Hippocampal formation (tissue), 2 donors: ENCODE measurements around the gene CBARP.

Source experiments
- DNase-seq, 2 donors: peaks; one replicate each; lab custom pipeline; 2025; lab: John Stamatoyannopoulos, UW

The CBARP gene

GRCh38 chr19:1237754-1238368, at the start of gene CBARP:
TSS of gene CBARP (minus strand) at chr19:1238005. CDS start at chr19:1236100, 1,905 bp downstream.
- peak in 1 of 2 donors; percentile 40 for DNase-seq

- no peak for DNase-seq
Measured at GRCh38 chr19:1286487-1287353, 48.9 kb upstream of the CBARP start.

- no peak for DNase-seq
Measured at GRCh38 chr19:1285737-1286360, 48.0 kb upstream of the CBARP start, which contains the start of gene EFNA2. TSS of gene EFNA2 (plus strand) at chr19:1285873. CDS start at chr19:1286169, 296 bp downstream.

GRCh38 chr19:1284979-1285736, 47.4 kb upstream of the CBARP start:
- DNase-seq = no peak

DNA sequence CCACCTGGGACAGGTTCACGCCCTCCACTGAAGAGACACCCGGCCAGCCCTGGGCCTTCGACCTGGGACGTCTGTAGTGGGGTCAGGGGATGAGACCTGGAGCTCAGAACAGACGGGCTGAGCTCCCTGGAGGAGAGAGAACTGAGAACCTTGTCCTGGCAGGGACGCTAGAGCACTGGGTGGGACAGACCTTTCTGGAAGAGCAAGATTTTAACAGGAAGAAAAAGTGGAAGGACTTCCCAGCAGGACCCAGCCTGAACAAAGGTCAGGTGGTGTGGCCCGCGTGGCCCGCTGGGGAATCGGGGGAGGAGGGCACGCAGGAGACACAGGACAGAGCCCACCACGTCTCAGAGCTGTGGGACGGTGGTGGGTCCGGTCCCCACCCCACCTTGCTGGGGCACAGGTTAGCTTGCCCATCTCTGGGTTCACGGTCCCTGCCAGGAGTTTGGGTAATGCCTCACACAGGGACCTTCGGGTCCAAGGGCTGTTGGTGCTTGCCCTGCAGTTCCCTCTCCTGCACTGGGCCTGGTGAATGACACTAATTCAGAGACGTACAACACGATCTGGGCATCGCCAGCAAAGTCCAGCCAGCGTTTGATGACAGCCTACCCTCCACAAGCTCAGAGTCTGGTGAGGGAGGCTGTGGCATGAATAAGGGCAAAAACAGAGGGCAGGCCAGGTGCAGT, 46.6 kb upstream of the CBARP start:
- no peak for DNase-seq

DNA sequence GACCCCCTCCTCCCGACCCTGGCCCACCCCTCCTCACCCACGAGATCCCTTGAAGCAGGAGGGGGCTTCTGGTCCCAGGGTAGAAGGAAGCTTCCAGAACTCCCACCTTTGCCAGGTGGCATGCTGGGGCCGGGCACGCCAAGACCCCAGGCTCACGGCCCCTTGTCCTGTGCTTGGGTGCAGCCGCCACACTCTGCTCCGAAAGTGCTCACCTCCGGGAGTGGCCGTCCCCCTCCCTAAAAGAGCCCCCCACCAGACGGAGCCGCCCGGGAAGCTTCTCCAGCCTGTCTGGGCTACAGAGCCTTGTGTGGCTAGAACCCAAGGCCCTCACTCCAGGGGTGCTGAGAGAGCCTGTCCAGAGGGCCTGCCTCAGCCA, 46.1 kb upstream of the CBARP start:
- DNase-seq = no peak

DNA sequence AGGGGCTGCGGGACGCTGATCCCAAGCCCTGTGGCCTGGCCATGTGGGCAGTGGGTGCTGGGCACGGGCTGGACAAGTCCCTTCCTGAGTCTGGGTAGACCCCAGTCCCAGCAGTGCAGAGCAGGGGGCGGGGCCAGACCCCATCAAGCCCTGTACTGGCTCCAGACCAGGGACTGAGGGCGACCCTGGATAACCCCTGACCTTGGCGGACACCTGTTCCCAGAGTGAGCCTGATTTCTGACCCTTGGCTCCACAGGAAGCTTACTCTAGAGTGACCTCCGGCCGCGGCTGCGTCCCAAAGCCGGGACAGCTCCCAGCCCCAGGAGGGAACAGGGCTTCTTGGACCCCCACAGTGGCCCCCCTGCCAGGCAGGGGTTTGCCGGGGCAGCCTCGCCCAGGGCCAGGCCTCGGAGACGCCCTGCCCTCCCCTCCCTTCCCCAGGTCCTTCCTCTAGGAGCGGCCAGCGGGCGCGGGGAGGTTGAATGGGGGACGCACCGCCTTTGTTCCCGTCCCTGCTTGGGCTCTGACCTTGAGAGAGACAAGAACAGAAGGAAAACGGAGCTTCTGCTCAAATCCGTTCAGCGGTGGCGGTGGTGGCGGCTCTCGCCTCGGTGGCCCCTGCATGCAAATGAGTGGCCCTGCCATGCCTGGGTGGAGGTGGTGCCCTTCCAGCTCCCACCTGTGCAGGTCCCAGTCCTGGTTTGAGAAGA, 45.6 kb upstream of the CBARP start:
- DNase-seq = no peak

DNA sequence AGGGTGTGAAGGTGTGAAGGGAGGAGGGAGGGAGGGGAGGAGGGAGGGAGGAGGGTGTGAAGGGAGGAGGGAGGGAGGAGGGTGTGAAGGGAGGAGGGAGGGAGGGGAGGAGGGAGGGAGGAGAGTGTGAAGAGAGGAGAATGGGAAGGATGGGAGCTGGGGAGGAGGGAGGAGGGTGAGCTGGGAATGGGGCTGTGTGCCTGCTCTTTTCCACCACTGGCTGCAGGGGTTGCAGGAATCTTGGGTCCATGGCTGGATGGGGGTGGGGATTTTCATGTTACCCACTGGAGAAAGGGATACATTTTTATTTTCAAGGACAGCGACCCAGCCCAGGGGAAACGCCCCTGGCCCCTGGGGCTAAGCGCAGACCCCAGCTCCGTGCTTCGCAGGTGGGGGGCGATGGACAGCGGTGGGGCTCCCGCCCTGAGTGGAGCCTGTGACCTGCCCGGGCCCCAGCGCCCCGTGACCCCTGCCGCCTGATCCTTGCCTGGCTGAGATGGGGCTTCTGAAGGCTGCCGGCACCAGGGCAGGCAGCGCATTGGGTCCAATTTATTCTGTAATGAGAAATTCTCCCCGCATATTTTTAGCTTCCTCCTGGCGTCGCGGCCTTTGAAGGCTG, 44.9 kb upstream of the CBARP start:
- DNase-seq = no peak

- no peak for DNase-seq
Measured at GRCh38 chr19:1281569-1282287, 43.9 kb upstream of the CBARP start.

GRCh38 chr19:1280636-1281568, 43.1 kb upstream of the CBARP start:
- DNase-seq = no peak

GRCh38 chr19:1279782-1280341, 42.1 kb upstream of the CBARP start:
- DNase-seq = peak; percentile 79 to 82

GRCh38 chr19:1278713-1279660, 41.2 kb upstream of the CBARP start:
- DNase-seq = no peak

DNA sequence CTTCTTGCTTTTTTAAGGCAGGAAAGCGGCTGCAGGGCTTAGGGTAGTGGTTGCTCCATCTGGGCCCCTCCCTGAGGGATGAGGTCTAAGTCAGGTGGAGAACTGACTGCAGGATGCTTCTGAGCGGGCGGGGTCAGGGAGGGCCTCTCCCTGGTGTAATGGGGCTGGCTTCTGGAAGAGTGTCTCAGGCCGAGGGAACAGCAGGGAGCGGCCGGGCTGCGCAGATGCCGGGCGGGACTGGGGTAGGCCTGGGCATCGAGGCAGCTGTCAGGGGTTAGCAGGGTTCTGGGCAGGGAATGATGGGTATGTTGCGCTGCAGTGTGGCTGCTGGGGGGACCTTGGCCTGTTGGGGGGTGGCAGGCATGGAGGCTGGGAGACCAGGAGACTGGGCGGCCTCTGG, 40.3 kb upstream of the CBARP start:
- DNase-seq = no peak

- no peak for DNase-seq
Measured at GRCh38 chr19:1277061-1277460, 39.3 kb upstream of the CBARP start.

DNA sequence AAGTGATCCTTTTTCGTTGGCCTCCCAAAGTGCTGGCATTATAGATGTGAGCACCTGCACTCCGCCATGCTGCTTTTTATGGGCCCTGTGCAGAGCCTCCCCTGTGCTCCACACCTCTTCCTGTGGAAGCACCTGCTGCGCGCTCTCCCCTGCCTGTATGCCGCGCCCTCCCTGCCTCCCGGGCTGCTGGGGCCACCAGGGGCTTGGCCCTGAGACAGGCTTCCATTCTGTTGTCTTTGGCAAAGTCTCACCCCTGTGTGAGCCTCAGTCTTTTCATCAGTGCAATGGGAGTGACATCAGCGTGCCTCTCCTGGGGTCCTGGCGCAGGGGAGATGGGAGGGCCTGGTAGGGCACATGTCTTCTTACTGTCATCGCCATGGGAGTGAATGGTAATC, 38.8 kb upstream of the CBARP start:
- no peak for DNase-seq

GRCh38 chr19:1275976-1276627, 38.3 kb upstream of the CBARP start:
- DNase-seq = no peak
